Upper lobe of left lung (tissue), 6 donors: ENCODE data around the gene SPDYA. TPM values are rescaled to one million over a fixed set of nuclear protein-coding genes. Genes with fewer than 3 reads are reported as not detected.

ENCODE experiments used
- ATAC-seq, 2 donors: fragments of 200-7000 bp; cut with Tn5 transposase; one replicate each; pipeline ENCODE4 v1.9.1; 2022; ENCODE audit warnings: mild to moderate bottlenecking in 2 of 2, moderate library complexity in 2 of 2; ENCODE audit not compliant: low FRiP score in 2 of 2
- DNase-seq, 2 donors: peaks; one replicate each; pipeline ENCODE4 v3.0.0-alpha.2; 2019 to 2020
- H3K27ac ChIP-seq, 4 donors: fragments of 200-600 bp; sonication (generic); one replicate each; pipeline ENCODE4 v1.5.1; 2016 to 2019
- H3K27me3 ChIP-seq, 4 donors: fragments of 200-600 bp; sonication (generic); one replicate each; pipeline ENCODE4 v1.5.1; 2017 to 2019
- H3K36me3 ChIP-seq, 4 donors: fragments of 200-600 bp; sonication (generic); one replicate each; pipeline ENCODE4 v1.5.1; 2016 to 2019
- H3K4me1 ChIP-seq, 4 donors: fragments of 200-600 bp; sonication (generic); one replicate each; pipeline ENCODE4 v1.5.1; 2018 to 2019
- H3K4me3 ChIP-seq, 4 donors: fragments of 200-600 bp; sonication (generic); one replicate each; pipeline ENCODE4 v1.5.1; 2017 to 2019; ENCODE audit warnings: mild to moderate bottlenecking in 2 of 4, moderate library complexity in 1 of 4
- H3K9me3 ChIP-seq, 4 donors: fragments of 200-600 bp; sonication (generic); one replicate each; pipeline ENCODE4 v1.5.1; 2018 to 2019
- EP300 ChIP-seq, 4 donors: sonication (generic); formaldehyde crosslinking; IDR thresholded peaks; one replicate each; pipeline ENCODE4 v1.5.1; 2017; ENCODE audit warnings: antibody characterized with exemption in 4 of 4, control low read depth in 2 of 4
- POLR2A ChIP-seq, 4 donors: fragments of 450-650 bp; IDR thresholded peaks; one replicate each; pipeline ENCODE4 v1.5.1; 2016 to 2017; ENCODE audit warnings: antibody characterized with exemption in 4 of 4, mild to moderate bottlenecking in 2 of 4
- POLR2AphosphoS5 ChIP-seq, 2 donors: sonication (generic); formaldehyde crosslinking; IDR thresholded peaks; one replicate each; pipeline ENCODE4 v1.5.1; 2017; ENCODE audit warnings: antibody characterized with exemption in 2 of 2
- WGBS, 2 donors: methylation state at CpG; one replicate each; pipeline ENCODE4 v1.1.5; 2017 to 2018; 5-methylcytosine and 5-hydroxymethylcytosine counted together
- total RNA-seq, 6 donors: library from RNA; depleted of rRNA in 4 of 6; stranded (reverse); fragments of >200 nt in 4 of 6; gene quantifications; one replicate each; pipeline versions ENCODE4 v1.1.0 to v1.2.1, GENCODE V29; 2016 to 2021
- TF ChIP-seq, protein P1 (sequence below), 6 experiments: fragments of 450-650 bp in 4 of 6; fragments of 200-600 bp in 2 of 6; sonication (generic) in 2 of 6; IDR thresholded peaks; one replicate each; pipeline ENCODE4 v1.5.1; 2016 to 2019; ENCODE audit warnings: antibody characterized with exemption in 6 of 6
- donor health status: DM: no; HTN: no; CAD: no; lungs with moderate emphysema.
- donor health status: DM: no; HTN: yes; CAD: no; lungs with severe emphysema.

SPDYA gene
- total RNA-seq, 6 donors from 2014 or later: 1.0 to 2.3 (median 1.6) TPM

GRCh38 chr2:28801726-28802125, 8.9 kb upstream of the SPDYA start:
- DNase-seq (no peak), ATAC-seq (no peak)
- Histone ChIP-seq H3K27me3 (no peaks in the 10 kb centered on the region), H3K4me3 (no peak overlapping the region), H3K36me3 (peaks cover 9 to 76% (median 12%) of the 10 kb centered on the region in 4 donors), H3K4me1 (peaks cover 0 to 6% (median 0%) of the 10 kb centered on the region in 4 donors), H3K9me3 (no peaks in the 10 kb centered on the region), H3K27ac (no peak overlapping the region)
- 91 to 95% methylated on average over 3 of the region's 3 CpGs for WGBS, 2 donors
- TF ChIP-seq EP300 (IDR thresholded peaks at IDR 0.05) (no peak), POLR2A (IDR thresholded peaks at IDR 0.05) (no peak)

GRCh38 chr2:28802975-28803429, 7.6 kb upstream of the SPDYA start:
- Histone ChIP-seq H3K4me1 (peaks cover 0 to 6% (median 0%) of the 10 kb centered on the region in 4 donors), H3K36me3 (peaks cover 9 to 66% (median 12%) of the 10 kb centered on the region in 4 donors), H3K27ac (no peak overlapping the region), H3K27me3 (no peaks in the 10 kb centered on the region), H3K9me3 (no peaks in the 10 kb centered on the region), H3K4me3 (no peak overlapping the region)
- DNase-seq (no peak), ATAC-seq (no peak)
- TF ChIP-seq, protein P1, sequence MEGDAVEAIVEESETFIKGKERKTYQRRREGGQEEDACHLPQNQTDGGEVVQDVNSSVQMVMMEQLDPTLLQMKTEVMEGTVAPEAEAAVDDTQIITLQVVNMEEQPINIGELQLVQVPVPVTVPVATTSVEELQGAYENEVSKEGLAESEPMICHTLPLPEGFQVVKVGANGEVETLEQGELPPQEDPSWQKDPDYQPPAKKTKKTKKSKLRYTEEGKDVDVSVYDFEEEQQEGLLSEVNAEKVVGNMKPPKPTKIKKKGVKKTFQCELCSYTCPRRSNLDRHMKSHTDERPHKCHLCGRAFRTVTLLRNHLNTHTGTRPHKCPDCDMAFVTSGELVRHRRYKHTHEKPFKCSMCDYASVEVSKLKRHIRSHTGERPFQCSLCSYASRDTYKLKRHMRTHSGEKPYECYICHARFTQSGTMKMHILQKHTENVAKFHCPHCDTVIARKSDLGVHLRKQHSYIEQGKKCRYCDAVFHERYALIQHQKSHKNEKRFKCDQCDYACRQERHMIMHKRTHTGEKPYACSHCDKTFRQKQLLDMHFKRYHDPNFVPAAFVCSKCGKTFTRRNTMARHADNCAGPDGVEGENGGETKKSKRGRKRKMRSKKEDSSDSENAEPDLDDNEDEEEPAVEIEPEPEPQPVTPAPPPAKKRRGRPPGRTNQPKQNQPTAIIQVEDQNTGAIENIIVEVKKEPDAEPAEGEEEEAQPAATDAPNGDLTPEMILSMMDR (IDR thresholded peaks at IDR 0.05): no peak
- TF ChIP-seq POLR2AphosphoS5 (IDR thresholded peaks at IDR 0.05): no peak
- no peak for TF ChIP-seq POLR2A (IDR thresholded peaks at IDR 0.05)
- TF ChIP-seq EP300 (IDR thresholded peaks at IDR 0.05): no peak
- WGBS, 2 donors: 60 to 79% methylated on average over 4 of the region's 4 CpGs

DNA sequence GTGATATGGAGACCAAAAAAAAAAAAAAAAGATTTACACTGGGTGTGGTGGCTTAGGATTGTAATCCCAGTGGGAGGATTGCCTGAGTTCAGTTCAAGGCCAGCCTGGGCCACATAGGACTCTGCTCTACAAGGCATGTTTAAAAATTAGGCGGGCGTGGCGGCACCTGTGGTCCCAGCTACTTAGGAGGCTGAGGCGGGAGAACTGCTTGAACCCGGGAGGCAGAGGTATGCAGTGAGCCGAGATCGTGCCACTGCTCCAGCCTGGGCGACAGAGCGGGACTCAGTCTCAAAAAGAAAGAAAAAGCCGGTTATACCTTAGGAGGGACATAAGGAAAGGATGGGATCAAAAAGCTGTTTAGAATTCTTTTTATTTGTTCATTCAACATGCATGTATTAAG, 707 bp upstream of the SPDYA start:
- H3K9me3 ChIP-seq: no peaks in the 10 kb centered on the region
- 69 to 79% methylated on average over 10 of the region's 10 CpGs for WGBS, 2 donors
- DNase-seq: no peak
- H3K27ac ChIP-seq: peak overlapping the region in 1 of 4 donors; percentile 30
- peaks cover 10 to 20% (median 16%) of the 10 kb centered on the region in 4 donors for H3K4me1 ChIP-seq
- peak in 1 of 2 donors; percentile 36 for ATAC-seq
- H3K27me3 ChIP-seq: peaks cover 0 to 5% (median 0%) of the 10 kb centered on the region in 4 donors
- TF ChIP-seq, protein P1 (IDR thresholded peaks at IDR 0.05): no peak
- no peak for TF ChIP-seq POLR2AphosphoS5 (IDR thresholded peaks at IDR 0.05)
- TF ChIP-seq EP300 (IDR thresholded peaks at IDR 0.05): no peak
- TF ChIP-seq POLR2A (IDR thresholded peaks at IDR 0.05): no peak
- peak overlapping the region in 3 of 4 donors; percentile 42 to 62 (median 57) for H3K4me3 ChIP-seq
- peaks cover 0 to 12% (median 1%) of the 10 kb centered on the region in 4 donors for H3K36me3 ChIP-seq

DNA sequence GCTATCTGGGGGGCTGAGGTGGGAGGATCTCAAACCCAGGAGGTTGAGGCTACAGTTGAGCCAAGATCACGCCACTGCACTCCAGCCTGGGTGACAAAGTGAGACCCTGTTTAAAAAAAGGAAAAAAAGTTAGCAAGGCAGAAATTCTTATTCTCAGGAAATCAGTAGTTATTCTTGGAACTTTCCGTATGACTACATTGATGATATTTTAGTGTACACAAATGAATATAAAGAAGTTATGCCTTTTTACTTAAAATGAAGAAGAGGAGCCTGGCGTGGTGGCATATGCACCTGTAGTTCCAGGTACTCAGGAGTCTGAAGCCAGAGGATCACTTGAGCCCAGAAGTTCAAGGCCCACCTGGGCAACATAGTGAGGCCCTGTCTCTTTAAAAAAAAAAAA, 7.4 kb downstream of the SPDYA start:
- no peak for ATAC-seq
- Histone ChIP-seq H3K36me3 (no peaks in the 10 kb centered on the region), H3K9me3 (no peaks in the 10 kb centered on the region), H3K4me1 (peaks cover 0 to 6% (median 0%) of the 10 kb centered on the region in 4 donors), H3K4me3 (no peak overlapping the region), H3K27me3 (no peaks in the 10 kb centered on the region), H3K27ac (no peak overlapping the region)
- TF ChIP-seq POLR2AphosphoS5 (IDR thresholded peaks at IDR 0.05) (no peak), POLR2A (IDR thresholded peaks at IDR 0.05) (no peak), EP300 (IDR thresholded peaks at IDR 0.05) (no peak)
- TF ChIP-seq, protein P1 (IDR thresholded peaks at IDR 0.05): no peak
- WGBS, 2 donors: 77 to 81% methylated on average over 3 of the region's 3 CpGs
- DNase-seq: no peak

DNA sequence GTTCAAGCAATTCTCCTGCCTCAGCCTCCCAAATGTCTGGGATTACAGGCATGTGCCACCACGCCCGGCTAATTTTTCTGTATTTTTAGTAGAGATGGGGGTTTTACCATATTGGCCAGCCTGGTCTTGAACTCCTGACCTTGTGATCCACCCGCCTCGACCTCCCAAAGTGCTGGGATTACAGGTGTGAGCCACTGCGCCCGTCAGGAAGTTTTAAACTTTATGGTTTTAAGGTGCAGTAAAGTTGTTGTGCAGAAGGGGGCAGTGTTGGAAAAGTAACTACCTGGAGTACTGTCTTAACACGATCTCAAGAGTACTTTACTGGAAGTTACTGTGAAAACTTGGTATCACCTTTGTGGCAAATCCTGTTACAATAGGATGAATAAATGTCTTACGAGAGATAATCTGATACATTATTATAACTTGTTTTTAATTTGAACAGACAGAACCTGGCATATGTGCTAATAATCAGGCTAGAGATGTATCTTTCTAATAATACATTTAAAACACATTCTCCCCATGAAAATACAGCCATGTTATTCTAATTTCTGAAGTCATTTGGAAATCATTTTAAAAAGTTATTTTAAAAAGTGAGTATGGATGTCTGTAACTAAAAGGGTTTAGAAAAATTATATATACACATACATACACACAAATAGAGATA, 10.8 kb downstream of the SPDYA start:
- Histone ChIP-seq H3K27me3 (no peaks in the 10 kb centered on the region), H3K36me3 (no peaks in the 10 kb centered on the region), H3K9me3 (no peaks in the 10 kb centered on the region), H3K4me3 (no peak overlapping the region), H3K4me1 (peaks cover 0 to 6% (median 0%) of the 10 kb centered on the region in 4 donors), H3K27ac (no peak overlapping the region)
- TF ChIP-seq POLR2AphosphoS5 (IDR thresholded peaks at IDR 0.05): no peak
- TF ChIP-seq, protein P1 (IDR thresholded peaks at IDR 0.05): peak; percentile 44 to 77 (median 64)
- ATAC-seq: peak; percentile 83 to 86
- peak in 1 of 2 donors; percentile 36 for DNase-seq
- WGBS, 2 donors: 3 to 4% methylated on average over 8 of the region's 8 CpGs
